ENCODE data around the gene STARD7.
"Not testable (repeated sequence)": the region's sequence is repeated elsewhere in the genome, so short reads cannot be mapped to it uniquely, and the experiment has no call there.

Gene STARD7

DNA sequence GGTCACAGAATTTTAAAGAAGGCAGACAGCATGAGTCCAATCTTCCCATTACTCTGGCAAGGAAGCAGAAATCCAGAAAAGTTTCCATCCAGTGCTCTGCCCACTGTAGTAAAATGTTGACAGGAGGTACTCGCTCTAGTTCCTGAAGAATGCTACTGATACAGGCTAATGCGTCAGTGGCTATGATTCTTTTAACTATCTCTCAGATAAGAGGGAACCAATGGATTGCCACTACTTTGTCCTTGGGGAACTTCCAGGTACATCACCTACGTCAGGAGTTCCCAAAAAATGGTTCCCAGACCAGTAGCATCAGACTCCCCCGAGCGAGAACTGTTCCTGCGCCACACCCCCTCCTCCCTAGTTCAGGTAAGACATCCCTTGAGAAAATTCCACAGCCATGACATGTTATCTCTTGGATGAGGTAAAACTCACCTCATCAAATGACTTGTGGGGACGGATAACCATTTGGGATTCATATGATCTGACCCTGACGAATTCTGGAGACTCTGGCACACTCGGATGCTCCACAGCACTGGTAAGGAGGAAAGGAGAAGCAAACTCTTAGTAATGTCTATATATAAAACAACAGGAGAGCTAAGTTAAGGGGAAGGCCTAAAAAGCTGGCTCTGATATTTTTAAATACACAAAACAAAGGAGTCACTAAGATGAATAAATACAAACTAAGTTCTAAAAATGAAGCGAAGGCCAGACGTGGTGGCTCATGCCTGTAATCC, 16.5 kb downstream of the STARD7 start:
- DNase-seq: no peak

DNA sequence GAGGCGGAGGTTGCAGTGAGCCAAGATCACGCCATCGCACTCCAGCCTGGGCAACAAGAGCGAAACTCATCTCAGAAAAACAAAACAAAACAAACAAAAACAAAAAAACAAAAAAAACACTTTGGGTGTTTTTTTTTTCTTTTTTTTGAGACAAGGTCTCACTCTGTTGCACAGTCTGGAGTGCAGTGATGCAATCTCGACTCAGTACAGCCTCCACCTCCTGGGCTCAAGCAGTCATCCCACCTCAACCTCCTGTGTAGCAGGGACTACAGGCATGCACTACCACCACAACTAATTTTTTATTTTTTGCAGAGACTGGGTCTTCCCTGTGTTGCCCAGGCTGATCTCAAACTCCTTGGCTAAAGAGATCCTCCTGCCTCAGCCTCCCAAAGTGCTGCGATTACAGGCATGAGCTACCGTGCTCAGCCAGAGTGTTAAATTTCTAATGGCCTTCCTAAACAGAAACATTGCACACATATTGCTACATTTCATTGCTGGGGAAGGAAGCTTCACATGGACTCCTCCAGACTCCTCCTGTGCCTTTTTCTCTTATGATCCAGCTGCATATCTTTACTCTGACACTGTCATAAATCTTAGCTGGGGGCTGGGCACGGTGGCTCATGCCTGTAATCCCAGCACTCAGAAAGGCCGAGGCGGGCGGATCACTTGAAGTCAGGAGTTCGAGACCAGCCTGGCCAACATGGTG, 19.7 kb downstream of the STARD7 start:
- DNase-seq: no peak

DNA sequence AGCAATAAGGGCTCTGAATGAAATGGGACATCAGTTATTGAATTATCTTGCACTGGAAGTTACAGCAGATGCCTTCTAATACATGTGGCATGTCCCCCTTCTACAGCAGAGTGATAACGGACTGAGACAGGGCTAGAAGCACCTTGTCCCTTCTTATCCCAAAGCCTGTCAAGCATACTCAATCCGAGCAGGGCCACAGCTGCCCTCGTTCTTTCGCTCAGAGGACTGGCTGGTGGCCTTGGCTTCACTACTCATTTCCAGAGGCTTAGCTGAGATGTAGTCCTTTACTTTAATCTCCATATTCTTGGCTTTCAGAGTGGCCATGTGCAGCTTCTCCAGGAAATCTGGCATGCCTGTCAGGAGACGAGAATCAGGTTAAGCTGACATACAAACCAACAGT, 22.1 kb downstream of the STARD7 start:
- DNase-seq: no peak

DNA sequence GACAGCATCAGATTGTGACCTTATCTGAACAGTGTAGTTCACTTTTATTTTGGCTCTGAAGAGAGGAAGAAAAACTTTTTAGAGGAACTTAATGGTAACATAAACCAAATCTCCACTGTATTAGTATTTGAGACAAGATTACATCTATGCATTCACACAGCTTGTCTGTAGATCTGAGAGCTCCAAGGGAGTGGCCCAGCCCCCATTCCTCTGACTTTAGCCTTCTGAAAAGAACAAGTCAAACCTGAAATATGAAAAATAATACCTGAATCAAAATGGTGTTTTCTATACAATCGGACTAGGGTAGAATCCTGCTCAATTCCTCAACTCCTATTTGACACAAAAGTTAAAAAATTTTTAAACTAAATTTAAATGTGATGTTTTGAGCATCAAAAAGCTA, 23.1 kb downstream of the STARD7 start:
- no peak for DNase-seq

DNA sequence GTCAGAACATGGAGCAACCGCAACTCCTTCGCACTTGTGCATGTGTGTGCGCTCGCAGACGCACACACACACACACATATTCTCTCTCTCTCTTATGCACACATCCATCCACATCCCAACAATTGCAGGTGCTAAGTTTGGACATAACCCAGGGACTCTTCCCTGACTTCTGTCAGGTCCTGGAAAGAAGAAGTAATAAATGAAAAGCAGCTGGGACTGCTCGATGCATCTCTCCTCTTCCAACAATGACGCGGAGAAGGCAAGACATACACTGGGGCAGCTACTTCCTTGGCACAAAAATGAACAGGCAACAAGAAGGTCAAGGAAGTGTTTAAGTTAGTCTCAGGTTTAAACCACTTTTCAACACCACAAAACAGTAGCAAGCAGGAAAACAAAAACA, 23.6 kb downstream of the STARD7 start:
- no peak for DNase-seq

DNA sequence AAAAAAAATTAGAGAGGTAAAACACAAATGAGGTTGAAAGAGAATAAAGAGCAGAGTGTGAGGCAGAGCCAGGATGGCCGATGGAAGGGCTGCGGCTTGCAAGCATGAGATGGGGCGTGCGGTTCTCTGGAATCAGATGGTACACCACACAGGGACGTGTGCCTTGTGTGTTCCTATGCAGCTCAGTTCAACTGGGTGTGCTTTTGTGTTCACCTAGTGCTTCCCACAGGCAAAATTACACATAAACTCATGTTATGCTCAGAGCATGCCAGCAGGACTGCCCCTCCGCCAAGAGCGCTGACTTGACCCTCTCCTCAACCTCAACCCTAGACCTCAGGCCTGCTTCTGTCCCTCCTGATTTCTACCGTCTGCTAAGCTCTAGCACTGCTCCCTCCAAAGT, 24.4 kb downstream of the STARD7 start:
- DNase-seq: no peak

DNA sequence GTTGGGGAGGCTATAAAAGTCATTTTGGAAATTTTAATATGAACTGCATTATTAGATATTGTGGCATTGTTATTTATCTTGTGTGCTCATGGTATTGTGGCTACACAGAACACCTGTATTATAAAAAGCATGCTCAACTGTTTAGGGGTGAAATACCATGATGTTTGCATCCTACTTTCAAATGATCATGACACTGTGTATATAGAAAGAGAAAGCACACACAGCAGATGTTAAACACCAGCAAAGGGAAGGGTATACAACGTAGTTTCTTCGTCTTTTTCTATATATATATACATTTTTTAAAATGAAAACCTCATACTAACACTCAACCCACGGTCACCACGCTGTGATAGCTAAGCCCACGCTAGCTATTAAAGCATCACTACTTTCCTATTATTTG, 27.1 kb downstream of the STARD7 start:
- no peak for DNase-seq

DNA sequence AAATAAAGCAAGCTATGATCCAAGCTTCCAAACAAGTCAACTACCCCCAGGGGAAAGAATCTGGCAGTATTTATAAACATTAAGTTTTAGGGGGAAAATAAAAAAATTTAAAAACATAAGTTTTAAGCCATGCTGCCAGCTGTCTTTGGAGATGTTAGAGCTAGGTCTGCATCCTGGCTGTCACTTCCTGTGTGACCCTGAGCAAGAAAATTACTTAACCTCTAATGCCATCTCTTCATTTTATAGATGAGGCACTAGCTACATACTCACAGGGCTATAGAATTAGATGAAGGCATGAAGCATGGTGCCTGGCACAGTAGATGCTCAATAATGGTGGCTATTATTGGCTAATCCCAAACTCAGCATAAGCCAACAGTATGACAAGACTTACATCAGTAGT, 28.1 kb downstream of the STARD7 start:
- no peak for DNase-seq

DNA sequence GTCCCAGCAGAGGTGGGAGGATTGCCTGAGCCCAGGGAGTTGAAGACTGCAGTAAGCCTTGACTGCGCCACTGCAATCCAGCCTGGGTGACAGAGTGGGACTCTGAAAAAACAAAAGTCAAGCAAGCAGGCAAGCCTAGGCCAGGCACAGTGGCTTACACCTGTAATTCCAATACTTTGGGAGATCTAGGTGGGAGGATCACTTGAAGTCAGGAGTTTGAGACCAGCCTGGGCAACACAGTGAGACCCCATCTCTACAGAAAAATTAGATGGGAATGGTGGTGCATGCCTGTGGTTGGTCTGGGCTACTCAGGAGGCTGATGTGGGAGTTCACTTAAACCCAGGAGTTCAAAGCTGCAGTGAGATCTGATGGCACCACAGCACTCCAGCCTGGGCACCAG, 28.6 kb downstream of the STARD7 start:
- DNase-seq: no peak

DNA sequence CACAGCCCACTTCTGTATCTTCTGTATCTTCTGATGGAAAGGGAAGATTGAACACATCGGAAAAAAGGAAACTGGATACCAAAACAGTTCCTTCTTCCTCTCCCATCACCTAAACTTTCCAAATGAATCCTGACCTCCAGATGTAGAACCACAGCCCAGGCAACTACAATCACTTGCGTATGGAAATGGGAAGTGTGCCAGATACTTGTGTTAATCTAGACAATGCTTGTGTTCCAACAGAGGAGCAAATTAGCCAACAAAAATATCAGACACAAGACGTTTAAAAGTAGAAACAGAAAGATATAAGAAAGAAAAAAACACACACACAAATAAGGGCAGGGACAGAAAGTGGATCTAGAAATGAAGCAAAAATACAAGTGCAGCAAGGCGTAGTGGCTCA, 32.0 kb downstream of the STARD7 start:
- DNase-seq: no peak

DNA sequence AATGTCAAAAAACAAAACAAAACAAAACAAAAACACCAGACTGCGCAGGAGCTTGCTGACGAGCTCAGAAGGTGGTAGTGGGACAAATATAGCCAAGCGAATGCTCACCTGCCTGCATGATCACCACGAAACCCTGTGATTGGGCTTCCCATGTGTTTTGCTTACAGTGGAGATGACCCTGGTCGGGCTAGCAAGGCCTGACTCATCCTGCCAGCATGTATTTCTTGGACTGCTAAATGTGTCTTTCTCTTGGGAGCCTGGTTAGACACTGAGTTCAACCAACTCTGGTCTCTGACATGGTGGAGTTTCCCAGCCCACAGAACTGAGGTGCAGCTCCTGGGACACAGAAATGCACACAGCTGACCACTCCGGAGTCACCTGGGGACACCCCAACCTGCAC, 32.7 kb downstream of the STARD7 start:
- DNase-seq: no peak

DNA sequence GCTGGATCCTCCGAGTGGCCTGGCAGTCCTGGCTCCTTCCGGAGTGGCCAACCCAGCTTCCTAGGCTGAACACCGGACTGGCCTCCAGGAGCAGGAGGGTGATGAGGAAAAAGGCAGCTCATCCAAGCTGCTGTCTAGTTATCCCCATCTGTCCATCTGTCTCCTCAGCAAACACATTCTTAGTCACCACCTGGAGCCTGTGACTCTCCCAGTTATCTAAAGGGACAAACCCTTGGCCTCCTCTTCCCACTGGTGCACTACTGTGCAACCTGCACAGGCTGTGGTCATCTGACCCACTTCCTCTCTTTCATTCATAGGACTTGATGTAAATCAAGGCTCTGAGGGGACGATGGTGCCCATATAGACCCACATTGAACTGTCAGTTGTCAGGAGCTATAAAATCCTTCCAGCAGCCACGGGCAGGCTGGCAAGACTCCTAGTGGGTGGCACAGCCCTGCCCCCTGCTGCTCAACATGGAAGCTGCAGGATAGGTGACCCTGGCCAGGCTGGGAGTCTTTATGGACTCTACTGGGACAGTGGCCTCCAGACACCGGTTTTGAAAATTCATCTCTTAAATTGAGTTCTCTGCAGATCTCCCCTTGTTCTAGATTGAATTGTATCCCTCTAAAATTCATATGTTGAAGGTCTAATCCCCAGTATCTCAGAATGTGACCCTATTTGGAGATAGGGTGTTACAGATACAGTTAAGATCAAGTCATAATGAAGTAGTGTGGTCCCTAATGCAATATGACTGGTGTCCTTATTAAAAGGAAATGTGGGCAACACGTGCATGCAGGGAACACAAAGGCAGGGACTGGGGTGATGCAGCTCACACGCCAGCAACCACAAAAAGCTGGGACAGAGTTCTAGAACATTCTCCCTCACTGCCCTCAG, 34.1 kb downstream of the STARD7 start:
- DNase-seq: peak; percentile 79

DNA sequence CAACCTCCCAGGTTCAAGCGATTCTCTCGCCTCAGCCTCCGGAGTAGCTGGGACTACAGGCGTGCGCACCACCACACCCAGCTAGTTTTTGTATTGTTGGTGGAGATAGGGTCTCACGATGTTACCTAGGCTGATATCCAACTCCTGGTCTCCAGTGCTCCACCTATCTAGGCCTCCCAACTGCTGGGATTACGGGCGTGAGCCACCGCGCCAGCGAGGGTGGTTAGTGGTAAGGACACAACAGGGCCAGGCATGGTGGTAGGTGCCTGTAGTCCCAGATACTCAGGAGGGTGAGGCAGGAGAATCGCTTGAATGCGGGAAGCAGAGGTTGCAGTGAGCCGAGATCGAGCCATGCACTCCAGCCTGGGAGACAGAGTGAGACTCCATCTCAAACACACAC, 36.8 kb downstream of the STARD7 start:
- DNase-seq: no peak

DNA sequence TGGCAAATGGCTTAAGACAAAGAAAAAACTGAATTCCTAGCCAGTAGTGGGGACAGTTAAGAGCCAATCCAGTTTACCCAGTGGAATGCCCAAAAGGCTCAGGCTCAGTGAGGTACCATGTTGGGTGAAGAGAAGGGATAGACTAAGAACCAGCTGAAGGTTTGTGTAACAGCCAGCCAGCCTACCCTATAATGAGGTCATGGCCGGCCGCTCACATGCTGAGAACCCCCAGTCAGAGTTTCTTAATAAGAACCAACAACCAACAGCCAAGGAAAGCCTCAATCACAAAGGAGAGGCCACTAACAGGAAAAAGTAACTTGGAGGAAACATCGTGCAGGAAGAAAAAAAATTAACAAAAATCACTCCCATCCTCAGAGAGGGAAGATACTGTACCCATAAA, 38.0 kb downstream of the STARD7 start:
- DNase-seq: no peak

DNA sequence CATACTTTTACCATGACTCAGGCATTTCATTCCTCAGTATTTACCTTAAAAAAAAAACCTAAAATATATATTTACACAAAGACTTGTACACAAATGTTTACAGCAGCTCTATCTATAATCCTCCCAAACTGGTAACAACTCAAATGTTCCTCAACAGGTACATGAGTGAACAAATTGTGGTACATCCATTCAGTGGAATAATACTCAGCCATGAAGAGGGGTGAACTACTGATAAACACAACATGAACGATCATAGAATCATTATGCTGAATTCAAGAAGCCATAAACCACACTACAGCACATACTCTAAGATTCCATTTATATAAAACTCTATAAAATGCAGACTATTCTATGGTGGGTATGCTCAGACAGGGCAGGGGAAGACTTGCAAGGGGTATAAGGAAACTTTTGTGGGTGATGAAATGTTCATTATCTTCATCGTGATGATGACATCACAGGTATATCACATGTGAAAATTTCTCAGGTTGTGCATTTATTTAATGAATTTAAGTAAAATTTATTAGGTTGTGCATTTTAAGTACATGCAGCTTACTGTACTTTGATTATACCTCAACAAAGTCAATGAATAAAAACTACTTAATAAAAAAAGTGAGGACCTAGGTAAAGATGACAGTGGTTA, 38.6 kb downstream of the STARD7 start:
- no peak for DNase-seq

DNA sequence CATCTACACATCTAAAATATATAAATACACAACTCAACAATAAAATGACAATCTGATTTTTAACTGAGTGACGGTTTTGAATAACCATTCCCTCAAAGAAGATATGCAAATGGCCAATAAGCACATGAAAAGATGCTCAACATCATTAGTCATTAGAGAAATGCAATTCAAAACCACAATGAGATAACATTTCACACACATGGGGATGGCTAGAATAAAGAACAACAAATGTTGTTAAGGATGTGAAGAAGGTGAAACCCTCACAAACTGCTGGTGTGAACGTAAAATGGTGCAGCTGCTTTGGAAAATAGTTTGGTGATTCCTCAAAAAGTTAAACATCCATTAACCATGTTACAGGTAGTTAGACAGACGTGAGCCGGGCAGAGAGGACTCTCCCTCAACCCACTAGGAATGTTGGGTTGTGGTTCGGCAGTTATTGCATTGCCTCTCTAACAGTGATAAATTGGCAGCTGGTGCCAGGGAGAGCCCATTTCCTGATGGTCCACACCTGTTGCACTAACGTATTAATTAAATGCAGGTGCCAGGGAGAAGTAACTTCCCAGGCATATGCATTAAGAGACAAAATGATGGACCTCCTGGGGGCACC, 41.1 kb downstream of the STARD7 start:
- no peak for DNase-seq

DNA sequence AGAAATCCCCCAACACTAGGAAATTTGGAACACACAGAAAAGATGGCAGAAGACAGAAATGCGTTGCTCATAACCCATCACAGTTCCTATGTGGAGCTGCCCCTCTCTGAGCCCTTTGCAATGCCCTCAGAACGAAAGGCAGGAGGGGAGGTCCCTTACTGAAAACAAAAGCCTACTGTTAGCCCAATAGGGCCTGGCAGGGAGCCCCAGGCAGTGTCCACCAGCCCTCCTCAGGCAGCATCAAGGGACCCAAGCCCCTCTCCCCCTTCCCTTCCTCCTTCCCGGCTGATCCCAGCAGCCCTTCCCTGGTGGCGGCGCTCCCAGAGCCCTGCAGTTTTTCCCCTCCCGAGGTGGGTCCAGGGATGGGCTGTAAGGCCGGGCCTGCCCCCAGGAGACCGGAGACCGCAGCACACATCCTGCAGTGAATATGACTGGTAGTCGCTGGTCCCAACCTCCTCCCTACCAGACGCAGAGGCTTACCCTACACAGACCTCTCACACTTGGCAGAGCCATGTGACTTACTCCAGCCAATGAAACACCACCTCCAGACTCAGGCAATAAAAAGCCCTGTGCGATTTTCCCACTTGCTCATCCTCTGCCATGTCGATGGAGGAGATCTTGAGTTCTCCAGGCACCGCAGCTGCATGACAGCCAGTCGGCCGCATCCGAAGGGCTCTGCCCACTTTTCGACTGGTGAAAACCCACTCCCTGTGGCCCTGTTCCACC, 44.0 kb downstream of the STARD7 start:
- DNase-seq: no peak

DNA sequence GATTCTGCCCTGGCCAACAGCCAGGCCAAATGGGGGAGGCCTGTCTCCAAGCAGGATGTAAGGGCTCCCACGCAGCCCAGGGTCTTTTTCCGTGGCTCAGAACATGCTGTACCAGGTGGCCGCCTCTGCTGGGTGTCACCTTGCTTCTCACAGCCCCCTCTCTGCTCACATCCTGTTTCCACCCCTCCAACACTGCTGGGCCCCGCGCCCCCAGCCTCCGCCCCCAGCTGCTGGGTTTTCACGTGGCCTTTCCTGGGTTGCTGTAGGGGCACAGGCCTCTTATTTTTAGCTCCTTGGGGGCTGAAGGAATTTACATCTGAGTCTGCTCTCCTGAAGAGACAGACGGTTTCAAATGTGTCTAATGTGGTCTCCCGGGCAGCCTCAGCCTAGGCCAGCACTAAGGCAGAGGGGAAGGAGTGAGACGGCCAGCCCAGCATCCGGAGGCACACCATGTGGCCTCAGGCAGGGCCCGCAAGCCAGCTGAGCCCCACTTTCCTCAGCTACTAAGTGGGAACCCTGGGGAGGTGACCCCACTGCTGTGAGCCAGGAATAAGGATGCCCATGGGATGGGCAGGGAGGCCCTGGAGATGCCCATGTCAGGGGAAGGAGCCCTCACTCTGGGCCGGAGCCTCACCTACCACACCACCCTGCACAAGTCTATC, 44.7 kb downstream of the STARD7 start:
- DNase-seq: peak; percentile 84

DNA sequence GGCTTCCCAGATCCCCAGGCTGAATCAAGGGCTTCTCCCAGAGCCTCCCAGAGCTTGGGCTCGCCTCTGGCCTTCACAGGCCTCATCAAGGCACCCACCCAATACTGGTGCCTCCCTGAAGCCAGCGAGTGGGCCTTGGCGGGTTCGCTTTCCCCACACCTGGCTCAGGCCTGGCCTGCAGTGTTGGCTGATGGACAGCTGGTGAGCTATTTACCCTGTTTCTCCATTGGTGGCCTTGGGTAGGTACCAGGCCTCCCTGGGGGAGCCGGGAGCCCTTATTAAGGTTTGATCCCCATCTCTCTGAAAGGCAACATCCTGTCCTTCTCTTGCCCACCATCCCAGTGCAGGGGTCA, 45.2 kb downstream of the STARD7 start:
- no peak for DNase-seq

DNA sequence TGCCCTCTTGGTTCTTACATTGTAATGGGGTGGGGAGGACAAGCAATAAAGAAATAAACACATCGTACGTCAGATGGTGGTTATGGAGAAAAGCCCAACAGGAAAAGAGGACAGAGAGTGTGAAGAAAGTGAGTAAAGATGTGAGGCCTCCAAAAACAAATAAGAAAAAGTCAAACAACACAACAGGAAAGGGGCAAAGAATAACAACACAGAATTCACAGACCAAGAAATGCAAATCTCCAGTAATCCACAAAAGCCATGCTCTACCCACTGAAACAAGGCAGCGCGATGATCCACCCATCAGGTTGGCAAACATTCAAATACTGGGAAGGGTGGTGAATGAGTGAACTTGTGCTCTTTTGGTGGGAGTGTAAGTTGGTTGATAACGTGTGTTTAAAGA, 46.7 kb downstream of the STARD7 start:
- DNase-seq: no peak

DNA sequence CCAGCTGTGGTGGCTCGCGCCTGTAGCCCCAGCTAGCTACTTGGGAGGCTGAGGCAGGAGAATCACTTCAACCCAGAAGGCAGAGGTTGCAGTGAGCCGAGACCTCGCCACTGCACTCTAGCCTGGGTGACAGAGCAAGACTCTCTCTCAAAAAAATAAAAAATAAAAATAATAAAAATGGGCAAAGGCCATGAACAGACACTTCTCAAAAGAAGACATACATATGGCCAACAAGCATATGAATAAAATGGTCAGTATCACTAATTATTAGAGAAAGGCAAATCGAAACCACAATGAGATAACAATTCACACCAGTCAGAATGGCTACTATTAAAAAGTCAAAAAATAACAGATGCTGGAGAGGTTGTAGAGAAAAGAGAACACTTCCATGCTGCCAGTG, 48.3 kb downstream of the STARD7 start:
- DNase-seq: not testable (repeated sequence)
